ENCODE data around the gene PAFAH1B1.

PAFAH1B1 gene

DNA sequence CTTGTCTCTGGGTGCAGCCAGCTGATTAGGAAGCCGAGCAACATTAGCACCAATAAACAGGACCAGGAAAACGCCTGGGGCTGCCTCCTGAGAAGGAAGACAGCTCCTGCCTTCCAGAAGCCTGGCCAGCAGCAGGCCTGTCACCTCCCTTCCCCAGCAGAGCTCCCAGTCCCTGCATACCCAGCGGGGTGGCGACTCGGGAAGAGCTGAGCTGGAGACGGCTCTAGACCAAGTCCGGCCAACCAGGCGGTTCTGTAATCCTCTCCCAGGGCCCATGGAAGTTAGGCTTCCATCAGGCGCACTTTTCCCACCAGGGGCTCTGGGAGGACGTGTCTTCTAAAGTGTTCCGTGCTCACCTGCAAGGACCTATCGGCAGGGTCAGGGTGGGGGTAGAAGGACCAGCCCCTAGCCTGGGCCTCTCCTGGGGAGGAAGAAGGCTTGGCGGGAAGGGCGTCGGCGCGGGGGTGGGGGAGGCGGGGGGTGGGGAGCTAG, 130.1 kb downstream of the PAFAH1B1 start:
- DNase-seq, result no peak

DNA sequence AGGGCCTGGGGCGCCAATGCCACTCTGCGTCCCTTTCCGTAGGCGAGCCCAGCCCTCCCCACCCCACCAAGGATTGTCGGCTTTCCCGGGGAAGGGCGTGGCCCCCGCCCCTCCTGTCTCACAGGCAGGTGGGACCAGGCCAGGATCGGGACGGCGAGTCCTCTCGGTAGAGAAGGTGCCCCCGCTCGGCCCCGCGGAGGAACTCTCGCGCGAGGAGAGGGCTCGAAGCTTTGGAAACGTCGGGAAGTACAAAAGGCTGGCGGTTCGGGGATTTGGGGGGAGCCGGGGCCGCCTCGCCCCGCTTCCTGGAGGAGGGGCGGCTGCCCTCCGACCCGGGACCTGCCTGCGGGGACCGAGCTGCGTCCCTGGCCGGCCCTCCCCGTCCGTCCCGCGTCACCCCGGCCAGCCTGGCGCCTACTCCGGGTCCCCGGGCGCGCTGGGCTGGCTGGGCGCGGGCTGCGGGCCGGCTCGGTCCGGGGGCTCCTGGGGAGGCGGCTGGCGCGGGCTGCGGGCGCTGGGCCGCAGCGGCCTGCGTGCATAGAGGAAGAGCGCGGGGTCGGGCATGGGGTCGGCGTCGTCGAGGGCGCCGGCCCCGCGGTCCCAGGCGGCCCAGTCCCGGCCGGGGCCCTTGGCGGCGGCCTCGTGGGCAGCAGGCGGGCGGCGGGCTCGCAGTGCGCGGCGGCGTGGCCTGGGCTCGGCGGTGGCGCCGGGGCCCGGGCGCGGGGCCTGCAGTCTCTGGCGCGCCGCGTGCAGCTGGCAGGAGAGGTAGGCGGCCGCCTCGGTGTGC, 130.7 kb downstream of the PAFAH1B1 start:
- no peak for DNase-seq

DNA sequence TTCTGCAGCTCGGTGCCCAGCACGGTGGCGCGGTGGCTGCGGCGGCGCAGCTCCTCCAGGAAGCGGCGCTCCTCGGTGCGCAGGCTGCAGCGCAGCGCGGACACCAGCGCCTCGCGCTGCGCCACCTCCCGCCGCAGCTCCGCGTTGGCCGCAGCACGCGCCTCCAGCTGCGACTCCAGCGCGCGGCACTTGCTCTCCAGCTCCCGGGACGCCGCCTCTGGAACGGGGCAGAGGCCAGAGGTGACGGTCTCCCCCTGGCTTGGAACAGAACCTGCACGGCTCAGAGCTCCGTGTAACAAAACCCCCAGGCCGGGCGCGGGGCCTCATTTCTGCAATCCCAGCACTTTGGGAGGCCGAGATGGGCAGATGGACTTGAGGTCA, 131.3 kb downstream of the PAFAH1B1 start:
- DNase-seq, result peak; percentile 16 to 43

DNA sequence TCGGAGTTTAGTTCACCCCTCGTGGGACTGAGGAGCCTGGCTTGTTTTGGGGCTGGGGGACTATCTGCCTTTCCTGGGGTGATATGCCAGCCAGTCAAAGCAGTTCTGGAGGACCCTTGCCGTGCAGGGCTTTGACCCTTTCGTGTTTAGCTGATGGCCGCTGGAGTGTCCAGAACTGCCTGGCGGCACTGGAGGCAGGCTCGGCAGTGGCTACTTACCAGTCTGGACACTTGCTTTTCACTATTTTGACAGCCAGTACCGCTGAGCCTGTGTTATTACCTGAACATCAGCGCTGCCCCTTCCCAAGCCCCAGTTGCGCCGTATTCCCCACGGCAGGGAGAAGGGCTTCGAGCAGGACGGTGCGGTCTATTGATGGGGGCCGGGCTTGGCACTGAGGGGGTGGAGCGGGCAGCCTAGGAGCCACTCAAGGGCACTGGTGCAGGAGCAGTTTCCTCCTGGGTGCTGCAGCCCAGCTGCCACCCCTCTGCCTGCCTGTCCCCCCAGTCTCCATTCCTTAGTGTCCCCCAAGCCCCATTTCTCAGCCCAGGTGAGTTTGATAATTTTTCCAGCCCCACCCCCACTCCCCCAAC, 137.4 kb downstream of the PAFAH1B1 start:
- DNase-seq, result no peak

DNA sequence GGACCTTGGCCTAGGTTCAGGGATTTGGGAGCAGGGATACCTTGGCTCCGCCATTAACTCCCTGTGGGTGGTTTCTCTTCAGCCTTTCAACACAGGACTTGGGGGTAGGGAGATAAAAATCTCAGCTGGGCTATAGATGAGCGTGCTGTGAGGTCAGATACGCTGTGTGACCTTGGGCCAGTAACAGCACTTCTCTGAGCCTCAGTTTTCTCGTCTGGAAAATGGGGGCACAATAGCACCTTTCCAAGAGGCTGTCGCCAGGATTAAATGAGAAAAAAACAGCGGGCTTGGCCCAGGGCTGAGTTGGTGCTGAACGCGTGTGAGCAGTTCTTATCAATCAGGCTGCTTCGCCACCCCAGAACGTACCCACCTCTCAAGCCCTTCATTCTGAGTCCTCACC, 138.4 kb downstream of the PAFAH1B1 start:
- no peak for DNase-seq

DNA sequence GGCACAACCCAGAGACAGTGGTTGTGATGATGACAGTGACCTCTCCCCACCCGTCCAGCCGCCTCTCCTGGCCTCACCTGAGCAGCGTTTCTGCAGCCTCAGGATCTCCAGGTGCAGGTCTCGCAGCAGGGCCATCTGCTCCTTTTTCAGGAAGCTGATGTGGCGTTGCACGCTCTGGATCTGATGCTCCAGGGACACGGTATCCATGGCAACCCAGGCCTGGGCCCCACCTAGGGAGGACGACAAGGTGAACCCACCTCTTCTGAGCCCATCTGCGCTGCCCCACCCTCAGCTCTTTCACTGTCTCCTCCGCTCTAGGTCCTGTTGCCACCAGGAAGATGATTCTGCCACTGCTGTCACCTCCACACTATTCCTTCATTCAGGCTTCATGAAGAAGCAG, 141.5 kb downstream of the PAFAH1B1 start:
- no peak for DNase-seq

Data from CD4-positive, alpha-beta T cell treated with Interleukin-4 for 1 hour (primary cell).